MM.1S (cell line): Measurements from ENCODE around the gene CCSAP.

ENCODE experiments used
- DNase-seq: peaks from one replicate; pipeline ENCODE4 v3.0.0-alpha.2; 2015
- H2AFZ ChIP-seq: fragments of 300-600 bp; sonication (generic); 2 replicates; pipeline ENCODE4 v1.6.0; 2016; ENCODE audit warnings: antibody characterized with exemption, low read length
- H3F3A ChIP-seq: fragments of 300-600 bp; sonication (generic); 2 replicates; pipeline ENCODE4 v1.6.1; 2016; ENCODE audit warnings: mild to moderate bottlenecking, antibody characterized with exemption, low read length, moderate library complexity, mixed read lengths; ENCODE audit not compliant: insufficient read depth
- H3K27ac ChIP-seq: fragments of 300-600 bp; sonication (generic); 2 replicates; pipeline ENCODE4 v1.5.1; 2016; ENCODE audit warnings: mild to moderate bottlenecking, low read length
- H3K27me3 ChIP-seq: fragments of 300-600 bp; sonication (generic); replicated peaks from 2 replicates; pipeline ENCODE4 v1.6.0; 2016; ENCODE audit warnings: low read length; ENCODE audit not compliant: insufficient read depth
- H3K36me3 ChIP-seq: fragments of 300-600 bp; sonication (generic); replicated peaks from 2 replicates; pipeline ENCODE4 v1.6.1; 2016; ENCODE audit warnings: mild to moderate bottlenecking, low read length, mixed read lengths; ENCODE audit not compliant: insufficient read depth
- H3K4me1 ChIP-seq: fragments of 300-600 bp; sonication (generic); 2 replicates; pipeline ENCODE4 v1.6.1; 2016; ENCODE audit warnings: low read length, mixed read lengths
- H3K4me2 ChIP-seq: fragments of 300-600 bp; sonication (generic); 2 replicates; pipeline ENCODE4 v1.6.0; 2016; ENCODE audit warnings: low read depth, low read length
- H3K4me3 ChIP-seq: fragments of 300-600 bp; sonication (generic); 2 replicates; pipeline ENCODE4 v1.5.1; 2016; ENCODE audit warnings: low read length, mixed read lengths
- H3K79me2 ChIP-seq: fragments of 300-600 bp; sonication (generic); 2 replicates; pipeline ENCODE4 v1.6.1; 2016; ENCODE audit warnings: mixed run types, low read length, mixed read lengths
- H3K9ac ChIP-seq: fragments of 300-600 bp; sonication (generic); 2 replicates; pipeline ENCODE4 v1.6.1; 2016; ENCODE audit warnings: low read length, mixed read lengths
- H3K9me2 ChIP-seq: fragments of 300-600 bp; sonication (generic); replicated peaks from 2 replicates; pipeline ENCODE4 v1.6.1; 2016; ENCODE audit warnings: mild to moderate bottlenecking, low read length, mixed read lengths; ENCODE audit not compliant: insufficient read depth
- H3K9me3 ChIP-seq: fragments of 300-600 bp; sonication (generic); replicated peaks from 2 replicates; pipeline ENCODE4 v1.6.1; 2016; ENCODE audit warnings: mild to moderate bottlenecking, low read length, mixed read lengths; ENCODE audit not compliant: insufficient read depth
- H4K20me1 ChIP-seq: fragments of 300-600 bp; sonication (generic); 2 replicates; pipeline ENCODE4 v1.6.1; 2016; ENCODE audit warnings: mild to moderate bottlenecking, low read length, moderate library complexity, mixed read lengths; ENCODE audit not compliant: insufficient read depth
- CTCF ChIP-seq: fragments of 300-600 bp; sonication (generic); IDR thresholded peaks from 2 replicates; pipeline ENCODE4 v1.5.1; 2016; ENCODE audit warnings: antibody characterized with exemption, low read length, mixed read lengths
- EZH2 ChIP-seq: fragments of 300-600 bp; sonication (generic); optimal IDR thresholded peaks from 2 replicates; pipeline ENCODE3; 2017; ENCODE audit warnings: low read depth, mild to moderate bottlenecking, antibody characterized with exemption, low read length, mixed read lengths
- EZH2phosphoT487 ChIP-seq: fragments of 300-600 bp; sonication (generic); IDR thresholded peaks from 2 replicates; pipeline ENCODE4 v1.6.1; 2018; ENCODE audit warnings: antibody characterized with exemption, low read length

The CCSAP gene

GRCh38 chr1:229280921-229281320 lies 61.9 kb downstream of the CCSAP start:
- Histone ChIP-seq H3K9ac (no peak overlapping the region), H3K79me2 (peaks cover 90% of the 10 kb centered on the region), H3K4me2 (no peak overlapping the region), H3K4me3 (no peak overlapping the region), H3K36me3 (no peaks in the 10 kb centered on the region), H3K27me3 (no peaks in the 10 kb centered on the region), H3F3A (no peaks in the 10 kb centered on the region), H3K4me1 (no peaks in the 10 kb centered on the region), H3K27ac (no peak overlapping the region), H2AFZ (no peak overlapping the region), H3K9me3 (no peaks in the 10 kb centered on the region), H4K20me1 (no peaks in the 10 kb centered on the region), H3K9me2 (no peaks in the 10 kb centered on the region)
- no peak for DNase-seq
- TF ChIP-seq CTCF (no peak), EZH2 (no peak), EZH2phosphoT487 (no peak)

GRCh38 chr1:229280037-229280828 lies 62.6 kb downstream of the CCSAP start:
- Histone ChIP-seq H3K79me2 (peaks cover 93% of the 10 kb centered on the region), H3K27ac (no peak overlapping the region)

GRCh38 chr1:229279242-229279641 lies 63.6 kb downstream of the CCSAP start:
- Histone ChIP-seq H3K9ac (no peak overlapping the region), H3K36me3 (no peaks in the 10 kb centered on the region), H3K4me1 (no peaks in the 10 kb centered on the region), H3K4me3 (no peak overlapping the region), H3K9me2 (no peaks in the 10 kb centered on the region), H3K4me2 (no peak overlapping the region), H4K20me1 (no peaks in the 10 kb centered on the region), H2AFZ (no peak overlapping the region), H3K27me3 (no peaks in the 10 kb centered on the region), H3K79me2 (peaks cover 93% of the 10 kb centered on the region), H3F3A (no peaks in the 10 kb centered on the region), H3K9me3 (no peaks in the 10 kb centered on the region), H3K27ac (no peak overlapping the region)
- DNase-seq: no peak
- TF ChIP-seq EZH2: no peak
- TF ChIP-seq EZH2phosphoT487: no peak
- TF ChIP-seq CTCF: no peak

More at GRCh38 chr1:229280037-229280828, 62.6 kb downstream of the CCSAP start:
- H3K4me2 ChIP-seq: no peak overlapping the region
- H3K9me3 ChIP-seq: no peaks in the 10 kb centered on the region
- no peak for TF ChIP-seq EZH2
- TF ChIP-seq EZH2phosphoT487: no peak
- TF ChIP-seq CTCF: no peak
- H3F3A ChIP-seq: no peaks in the 10 kb centered on the region
- no peaks in the 10 kb centered on the region for H3K27me3 ChIP-seq
- no peaks in the 10 kb centered on the region for H3K4me1 ChIP-seq
- H3K9me2 ChIP-seq: no peaks in the 10 kb centered on the region
- no peak overlapping the region for H2AFZ ChIP-seq
- H3K36me3 ChIP-seq: no peaks in the 10 kb centered on the region
- no peak overlapping the region for H3K4me3 ChIP-seq
- no peak for DNase-seq
- no peaks in the 10 kb centered on the region for H4K20me1 ChIP-seq
- no peak overlapping the region for H3K9ac ChIP-seq
